ENCODE measurements around the gene SEMA4F. TPM values are rescaled to one million over a fixed set of nuclear protein-coding genes. Genes with fewer than 3 reads are reported as not detected.

SEMA4F gene
- total RNA-seq, 1 donor from 2014 or later: 3.2 TPM

- no peaks in the 10 kb centered on the region for H3K27me3 ChIP-seq (ENCODE audit: control insufficient read depth, insufficient read depth, low read length)
- H3K36me3 ChIP-seq (ENCODE audit: control insufficient read depth, insufficient read depth, low read length): no peaks in the 10 kb centered on the region
- FAIRE-seq (no peak), DNase-seq (ENCODE audit: low read depth) (no peak)
- peak overlapping the region; percentile 69 for H3K4me3 ChIP-seq (ENCODE audit: low read depth, low read length)
- no peak for TF ChIP-seq CTCF (IDR thresholded peaks at IDR 0.05; ENCODE audit: insufficient read depth, low read length, severe bottlenecking)
Measured at GRCh38 chr2:74653589-74653984, 460 bp upstream of the SEMA4F start.

DNA sequence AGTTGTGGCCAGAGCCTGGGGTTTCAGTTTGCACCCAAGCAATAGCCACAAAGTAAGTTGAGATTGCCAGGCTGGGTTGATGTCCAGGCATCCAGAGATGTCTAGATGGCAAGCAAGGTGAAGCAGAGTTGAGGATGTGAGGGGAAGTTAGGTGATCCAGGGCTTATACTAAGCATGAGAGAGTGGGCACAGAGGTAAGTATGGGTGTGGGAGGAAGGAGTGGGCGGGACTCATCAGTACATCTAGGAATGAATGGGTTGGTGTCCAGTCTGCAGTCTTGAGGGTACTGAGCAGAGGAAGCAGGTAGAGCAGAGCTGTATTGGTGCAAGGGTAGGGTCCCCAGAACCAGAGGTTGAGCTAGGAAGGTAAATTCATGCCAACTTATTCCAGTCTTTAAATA, 1.5 kb downstream of the SEMA4F start:
- no peak for DNase-seq (ENCODE audit: low read depth)
- no peak for FAIRE-seq
- H3K27me3 ChIP-seq (ENCODE audit: control insufficient read depth, insufficient read depth, low read length): no peaks in the 10 kb centered on the region
- H3K4me3 ChIP-seq (ENCODE audit: low read depth, low read length): no peak overlapping the region
- H3K36me3 ChIP-seq (ENCODE audit: control insufficient read depth, insufficient read depth, low read length): no peaks in the 10 kb centered on the region
- no peak for TF ChIP-seq CTCF (IDR thresholded peaks at IDR 0.05; ENCODE audit: insufficient read depth, low read length, severe bottlenecking)

- FAIRE-seq (no peak), DNase-seq (ENCODE audit: low read depth) (peak; percentile 8)
- H3K36me3 ChIP-seq (ENCODE audit: control insufficient read depth, insufficient read depth, low read length): no peaks in the 10 kb centered on the region
- no peaks in the 10 kb centered on the region for H3K27me3 ChIP-seq (ENCODE audit: control insufficient read depth, insufficient read depth, low read length)
- H3K4me3 ChIP-seq (ENCODE audit: low read depth, low read length): no peak overlapping the region
- no peak for TF ChIP-seq CTCF (IDR thresholded peaks at IDR 0.05; ENCODE audit: insufficient read depth, low read length, severe bottlenecking)
Measured at GRCh38 chr2:74658516-74658915, 4.5 kb downstream of the SEMA4F start.

GRCh38 chr2:74659462-74659861, 5.4 kb downstream of the SEMA4F start:
- DNase-seq (ENCODE audit: low read depth) (no peak), FAIRE-seq (no peak)
- no peak for TF ChIP-seq CTCF (IDR thresholded peaks at IDR 0.05; ENCODE audit: insufficient read depth, low read length, severe bottlenecking)
- H3K27me3 ChIP-seq (ENCODE audit: control insufficient read depth, insufficient read depth, low read length): no peaks in the 10 kb centered on the region
- no peaks in the 10 kb centered on the region for H3K36me3 ChIP-seq (ENCODE audit: control insufficient read depth, insufficient read depth, low read length)
- no peak overlapping the region for H3K4me3 ChIP-seq (ENCODE audit: low read depth, low read length)

DNA sequence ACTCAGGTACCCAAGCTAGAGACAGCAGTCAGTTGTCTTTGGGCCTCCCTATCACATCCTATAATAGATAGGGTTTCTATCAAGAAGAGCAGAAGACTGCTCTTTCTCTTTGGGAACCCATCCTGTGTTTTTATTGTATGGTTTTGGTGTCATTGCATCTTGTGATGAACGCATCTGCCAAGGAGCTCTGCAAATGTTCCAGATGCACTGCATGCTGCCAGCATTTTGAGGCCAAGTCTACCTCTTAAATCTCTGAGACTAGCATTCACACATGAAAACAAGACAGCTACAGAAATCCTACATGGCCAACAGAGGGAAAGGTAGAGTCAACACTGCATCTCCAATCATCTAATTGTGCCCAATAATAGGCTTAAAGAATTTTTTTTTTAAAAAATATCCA, 14.0 kb downstream of the SEMA4F start:
- FAIRE-seq (no peak), DNase-seq (ENCODE audit: low read depth) (no peak)
- H3K27me3 ChIP-seq (ENCODE audit: control insufficient read depth, insufficient read depth, low read length): no peaks in the 10 kb centered on the region
- H3K36me3 ChIP-seq (ENCODE audit: control insufficient read depth, insufficient read depth, low read length): no peaks in the 10 kb centered on the region
- no peak overlapping the region for H3K4me3 ChIP-seq (ENCODE audit: low read depth, low read length)
- no peak for TF ChIP-seq CTCF (IDR thresholded peaks at IDR 0.05; ENCODE audit: insufficient read depth, low read length, severe bottlenecking)

DNA sequence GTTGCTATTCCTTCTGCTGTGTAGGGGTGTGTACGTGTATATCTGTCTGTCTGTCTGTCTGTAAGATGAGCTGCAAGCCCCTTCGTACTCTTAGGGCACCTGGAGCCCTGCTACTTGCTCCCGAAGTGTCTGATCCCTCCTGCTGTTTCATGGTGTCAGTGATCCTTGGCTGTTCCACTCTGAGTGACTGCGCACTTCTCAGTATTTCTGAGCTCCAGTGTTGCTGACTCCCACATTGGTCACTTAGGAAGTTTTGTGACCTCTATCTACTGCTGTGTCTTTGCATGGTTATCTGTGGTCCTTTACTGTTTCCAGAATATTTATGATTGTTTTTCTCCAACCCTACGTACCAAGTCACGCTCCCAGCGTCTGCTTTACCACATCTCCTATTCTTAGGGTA, 16.2 kb downstream of the SEMA4F start:
- TF ChIP-seq CTCF (IDR thresholded peaks at IDR 0.05; ENCODE audit: insufficient read depth, low read length, severe bottlenecking): no peak
- Histone ChIP-seq H3K36me3 (ENCODE audit: control insufficient read depth, insufficient read depth, low read length) (peaks cover 2% of the 10 kb centered on the region), H3K27me3 (ENCODE audit: control insufficient read depth, insufficient read depth, low read length) (no peaks in the 10 kb centered on the region), H3K4me3 (ENCODE audit: low read depth, low read length) (no peak overlapping the region)
- no peak for DNase-seq (ENCODE audit: low read depth)
- no peak for FAIRE-seq

Measured in bronchial epithelial cell (primary cell).